NCI-H446 (cell line): ENCODE results near the gene CALML5.

Experiments
- DNase-seq, 2 experiments: peaks; one replicate each; lab custom pipeline; 2025; lab: John Stamatoyannopoulos, UW

CALML5 gene

GRCh38 chr10:5533098-5533731 lies 33.8 kb upstream of the CALML5 start:
- DNase-seq, result no peak

GRCh38 chr10:5532618-5533097 lies 33.3 kb upstream of the CALML5 start:
- DNase-seq, result no peak

- no peak for DNase-seq
Observed at GRCh38 chr10:5532307-5532605, 32.9 kb upstream of the CALML5 start.

GRCh38 chr10:5531558-5532306 lies 32.4 kb upstream of the CALML5 start:
- no peak for DNase-seq

- DNase-seq, result no peak
Observed at GRCh38 chr10:5530846-5531557, 31.6 kb upstream of the CALML5 start.

- no peak for DNase-seq
Observed at GRCh38 chr10:5530412-5530806, 31.0 kb upstream of the CALML5 start.

- no peak for DNase-seq
Observed at GRCh38 chr10:5529702-5530411, 30.5 kb upstream of the CALML5 start.

GRCh38 chr10:5528989-5529701 lies 29.8 kb upstream of the CALML5 start:
- DNase-seq, result no peak

- DNase-seq, result no peak
Observed at GRCh38 chr10:5527332-5528200, 28.2 kb upstream of the CALML5 start.

- DNase-seq, result no peak
Observed at GRCh38 chr10:5526691-5527331, 27.4 kb upstream of the CALML5 start.

- DNase-seq, result no peak
Observed at GRCh38 chr10:5525561-5526341, 26.4 kb upstream of the CALML5 start.

- no peak for DNase-seq
Observed at GRCh38 chr10:5524641-5525560, 25.5 kb upstream of the CALML5 start, which contains the start of gene CALML3. TSS of gene CALML3 (plus strand) at chr10:5524961. CDS start at chr10:5525086, 125 bp downstream.

- no peak for DNase-seq
Observed at GRCh38 chr10:5523796-5524574, 24.6 kb upstream of the CALML5 start.

- no peak for DNase-seq
Observed at GRCh38 chr10:5522913-5523560, 23.7 kb upstream of the CALML5 start.

- DNase-seq, result no peak
Observed at GRCh38 chr10:5519054-5519453, 19.7 kb upstream of the CALML5 start.

GRCh38 chr10:5518143-5518542 lies 18.8 kb upstream of the CALML5 start:
- no peak for DNase-seq

GRCh38 chr10:5517546-5517945 lies 18.2 kb upstream of the CALML5 start:
- DNase-seq, result no peak
